NCI-H1694 treated with DMSO at 0.1 percent for 48 hours (cell line): Measurements from ENCODE around the gene SOHLH2.

ENCODE experiments used
- DNase-seq: peaks from one replicate; lab custom pipeline; 2025; lab: John Stamatoyannopoulos, UW

The SOHLH2 gene

GRCh38 chr13:36214163-36214921 is at the start of gene SOHLH2:
Gene SOHLH2, minus strand, starts transcription at chr13:36214556. Its CDS starts 30 bp downstream, at chr13:36214526.
- no peak for DNase-seq

GRCh38 chr13:36261976-36262375 is 47.6 kb upstream of the SOHLH2 start:
- DNase-seq = no peak

- DNase-seq = no peak
Measured at GRCh38 chr13:36261011-36261410, 46.7 kb upstream of the SOHLH2 start.

DNA sequence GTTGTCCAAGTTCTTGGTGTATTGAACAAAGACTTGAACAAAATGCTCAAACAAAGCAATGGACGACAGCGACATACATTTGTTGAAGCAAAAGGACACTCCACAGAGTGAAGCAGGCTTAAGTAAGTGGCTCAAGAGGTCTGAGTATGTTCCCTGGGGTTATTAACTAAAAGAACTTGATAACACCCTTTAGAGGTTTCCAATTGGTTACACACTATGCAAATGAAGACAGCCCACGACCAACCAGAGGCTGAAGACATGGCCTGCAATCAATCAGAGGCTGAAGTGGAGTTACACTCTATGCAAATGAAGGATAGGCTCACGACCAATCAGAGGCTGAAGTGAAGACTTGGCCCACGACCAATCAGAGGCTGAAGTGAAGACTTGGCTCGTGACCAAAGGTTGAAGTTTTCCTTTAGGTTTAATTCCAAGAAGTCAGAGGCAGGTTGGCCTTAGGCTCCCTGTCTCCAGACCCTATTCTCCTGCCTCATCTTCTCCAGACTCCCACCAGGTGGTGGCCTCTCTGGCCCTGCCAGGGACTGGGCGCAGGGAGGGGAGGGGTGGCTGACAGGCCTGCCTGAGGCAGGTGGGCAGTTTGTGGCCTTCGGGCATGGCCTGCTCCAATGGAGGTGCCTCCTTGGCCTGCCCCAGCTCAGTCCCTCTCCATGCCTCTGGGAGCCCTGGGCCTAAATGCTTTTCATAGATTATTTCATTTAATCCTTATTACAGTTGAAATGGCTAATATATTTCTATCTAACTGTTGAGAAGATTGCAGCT is 45.2 kb upstream of the SOHLH2 start:
- DNase-seq = no peak

DNA sequence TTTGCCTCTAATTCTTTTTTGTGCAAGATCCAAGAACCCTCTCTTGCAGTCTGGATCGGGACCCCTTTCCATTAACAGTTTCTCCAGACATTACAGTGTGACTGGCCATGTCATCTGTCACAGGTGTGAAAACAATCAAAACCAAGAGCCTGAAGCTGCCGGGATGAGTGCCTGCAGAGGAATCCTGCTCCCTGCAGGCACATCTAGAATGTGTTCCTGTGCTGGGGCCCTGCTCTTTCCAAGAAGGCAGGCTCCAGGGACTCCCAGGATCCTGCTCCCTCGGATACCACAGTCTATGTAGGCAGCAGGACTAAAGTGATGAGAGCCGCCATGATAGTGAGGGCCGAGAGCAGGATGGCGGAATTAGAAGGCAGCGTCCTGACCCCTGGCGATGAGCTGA is 44.5 kb upstream of the SOHLH2 start:
- no peak for DNase-seq

DNA sequence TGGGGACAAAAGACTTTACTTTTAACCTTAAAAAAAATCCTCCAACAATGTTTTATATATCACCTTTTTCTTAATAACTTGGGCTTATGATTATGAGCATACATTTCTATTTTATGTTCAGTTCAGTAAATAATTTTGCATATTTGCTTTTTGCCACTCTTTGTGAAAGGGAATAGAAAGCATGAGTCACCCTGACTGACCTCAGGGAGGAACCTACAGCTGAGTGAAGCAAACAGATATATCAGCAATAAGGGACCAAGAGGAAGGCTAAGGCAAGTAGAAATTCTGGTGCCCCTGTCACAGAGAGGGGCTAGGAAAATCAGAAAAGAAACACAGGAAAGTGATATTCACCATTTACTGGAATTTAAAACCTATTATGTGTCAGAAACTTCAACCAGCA is 37.2 kb upstream of the SOHLH2 start:
- DNase-seq = no peak

GRCh38 chr13:36251017-36251416 is 36.7 kb upstream of the SOHLH2 start:
- no peak for DNase-seq

GRCh38 chr13:36248700-36249099 is 34.3 kb upstream of the SOHLH2 start:
- no peak for DNase-seq

- no peak for DNase-seq
Measured at GRCh38 chr13:36244990-36245389, 30.6 kb upstream of the SOHLH2 start.

DNA sequence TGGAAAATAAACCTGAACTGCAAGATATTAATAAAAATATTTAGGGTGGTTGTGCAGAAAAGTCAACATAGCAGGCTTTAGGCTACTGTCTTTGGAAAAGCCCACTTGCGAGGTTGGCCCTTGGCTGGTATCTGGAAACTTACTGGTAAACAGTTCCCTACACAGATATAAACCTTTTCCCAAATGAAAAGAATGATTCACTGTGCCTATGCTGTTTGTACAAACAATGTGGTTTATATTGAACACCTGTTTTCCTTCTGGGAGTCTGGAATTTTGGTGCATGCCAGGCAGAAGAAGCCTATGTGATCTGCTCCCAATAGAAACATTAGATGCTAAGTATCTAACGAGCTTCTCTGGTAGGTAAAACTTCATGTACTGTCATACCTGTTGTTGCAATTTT is 29.7 kb upstream of the SOHLH2 start:
- no peak for DNase-seq

DNA sequence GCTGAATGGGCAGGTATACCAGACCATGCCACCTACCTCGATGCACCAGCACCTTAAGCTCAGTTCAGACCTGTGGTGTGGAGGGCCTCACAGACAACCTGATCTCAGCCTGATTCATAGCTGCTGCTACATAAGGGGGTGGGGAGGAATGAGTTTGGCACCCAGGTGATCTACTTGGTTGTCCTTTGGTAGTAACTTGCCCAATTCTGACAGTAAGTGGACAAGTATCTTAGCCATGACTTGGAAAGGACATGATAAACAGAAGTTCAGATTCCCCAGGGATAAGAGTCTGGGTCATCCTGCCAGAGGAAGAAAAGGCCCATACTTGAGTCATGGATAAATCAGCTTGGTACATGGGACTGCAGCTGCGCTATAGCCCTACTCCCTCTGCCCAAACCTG is 28.4 kb upstream of the SOHLH2 start:
- no peak for DNase-seq

GRCh38 chr13:36231236-36231635 is 16.9 kb upstream of the SOHLH2 start:
- no peak for DNase-seq

- no peak for DNase-seq
Measured at GRCh38 chr13:36224730-36225129, 10.4 kb upstream of the SOHLH2 start.

DNA sequence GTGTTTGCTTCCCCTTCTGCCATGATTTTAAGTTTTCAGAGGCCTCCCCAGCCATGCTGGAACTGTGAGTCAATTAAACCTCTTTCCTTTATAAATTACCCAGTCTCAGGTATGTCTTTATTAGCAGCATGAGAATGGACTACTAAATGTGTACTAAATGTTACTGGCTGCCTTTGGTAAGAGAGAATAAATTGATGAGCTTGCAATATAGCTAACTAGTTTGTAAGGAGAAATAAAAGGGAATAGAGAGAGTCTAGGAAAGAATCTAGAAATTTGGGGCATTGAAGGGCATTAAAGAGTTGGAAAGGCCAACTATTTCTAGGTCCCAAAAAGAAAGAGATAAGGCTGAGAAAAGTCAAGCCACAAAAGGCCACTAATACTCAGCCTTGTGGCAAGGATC is 5.5 kb upstream of the SOHLH2 start:
- DNase-seq = no peak

DNA sequence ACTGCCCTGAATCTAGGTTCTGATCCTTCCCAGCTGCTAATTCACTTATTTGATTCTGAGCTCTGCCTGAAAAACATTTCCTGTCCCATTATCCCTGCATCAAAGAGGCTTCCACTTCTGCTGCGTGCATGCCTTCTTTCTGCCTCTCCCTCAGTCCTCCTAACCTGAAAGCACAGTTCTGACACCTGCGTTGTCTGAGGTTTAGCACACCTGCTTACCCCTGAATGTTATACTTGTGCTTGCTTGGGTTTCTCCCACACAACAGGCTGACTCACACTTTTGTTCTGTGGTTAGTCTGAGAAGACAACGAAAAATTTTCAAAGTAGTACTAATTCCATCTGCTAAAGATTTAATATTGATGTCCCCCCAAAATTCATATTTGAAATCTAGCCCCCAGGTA is 3.1 kb upstream of the SOHLH2 start:
- DNase-seq = no peak

DNA sequence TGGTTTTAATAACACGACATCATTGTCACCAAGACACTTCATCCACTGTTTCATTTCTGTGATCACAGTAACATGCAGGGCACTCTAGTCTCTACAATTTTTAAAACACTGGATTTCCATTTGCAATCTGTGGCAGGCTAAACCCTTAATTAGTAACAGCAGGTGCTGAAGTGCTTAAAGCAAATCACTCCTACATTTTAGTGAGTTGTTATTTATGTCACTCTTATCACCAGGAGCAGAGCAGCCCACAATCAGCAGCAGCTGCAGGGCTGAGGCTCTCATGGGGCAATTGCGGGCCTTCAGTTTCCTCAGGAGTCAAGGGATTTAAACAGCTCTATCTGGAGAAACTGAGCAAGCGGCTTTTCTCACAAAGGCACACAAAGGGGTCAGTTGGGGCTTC is 1.6 kb downstream of the SOHLH2 start:
- no peak for DNase-seq

DNA sequence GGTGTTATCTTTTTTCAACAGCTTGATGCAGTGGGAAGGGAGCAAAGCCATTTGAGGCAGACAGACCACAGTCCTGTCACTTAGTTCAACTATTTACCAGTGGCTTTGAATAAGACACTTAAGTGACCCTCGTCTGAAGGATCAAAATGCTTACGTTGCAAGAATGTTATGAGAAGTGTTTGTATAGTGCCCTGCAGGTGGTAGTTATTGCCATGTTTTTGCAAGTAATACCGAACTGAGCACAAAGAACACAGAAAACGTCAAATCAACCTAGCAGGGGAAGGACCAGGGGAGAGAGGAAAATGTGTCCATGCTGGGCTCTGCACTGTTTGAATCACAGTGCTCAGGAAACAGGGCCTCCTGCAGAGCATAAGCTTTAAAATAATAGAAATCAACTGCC is 2.8 kb downstream of the SOHLH2 start:
- DNase-seq = no peak

GRCh38 chr13:36210738-36211137 is 3.6 kb downstream of the SOHLH2 start:
- no peak for DNase-seq

DNA sequence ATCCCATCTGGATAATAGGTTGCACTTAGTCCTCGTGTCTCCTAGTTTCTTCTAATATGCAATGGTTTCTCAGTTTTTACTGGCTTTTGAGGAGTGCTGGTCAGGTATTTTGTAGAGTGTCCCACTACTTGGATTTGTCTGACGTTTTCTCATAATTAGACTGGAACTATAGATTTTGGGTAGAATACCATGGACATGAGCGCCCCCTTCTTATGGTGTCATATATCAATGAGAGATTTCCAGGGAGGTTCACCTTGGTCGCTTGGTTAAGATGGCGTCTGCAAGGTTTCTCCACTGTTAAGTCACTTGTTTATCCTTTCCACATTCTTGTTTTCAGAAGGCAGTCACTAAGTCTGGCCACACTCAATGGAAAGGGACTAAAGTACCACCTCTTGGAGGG is 6.7 kb downstream of the SOHLH2 start:
- no peak for DNase-seq

DNA sequence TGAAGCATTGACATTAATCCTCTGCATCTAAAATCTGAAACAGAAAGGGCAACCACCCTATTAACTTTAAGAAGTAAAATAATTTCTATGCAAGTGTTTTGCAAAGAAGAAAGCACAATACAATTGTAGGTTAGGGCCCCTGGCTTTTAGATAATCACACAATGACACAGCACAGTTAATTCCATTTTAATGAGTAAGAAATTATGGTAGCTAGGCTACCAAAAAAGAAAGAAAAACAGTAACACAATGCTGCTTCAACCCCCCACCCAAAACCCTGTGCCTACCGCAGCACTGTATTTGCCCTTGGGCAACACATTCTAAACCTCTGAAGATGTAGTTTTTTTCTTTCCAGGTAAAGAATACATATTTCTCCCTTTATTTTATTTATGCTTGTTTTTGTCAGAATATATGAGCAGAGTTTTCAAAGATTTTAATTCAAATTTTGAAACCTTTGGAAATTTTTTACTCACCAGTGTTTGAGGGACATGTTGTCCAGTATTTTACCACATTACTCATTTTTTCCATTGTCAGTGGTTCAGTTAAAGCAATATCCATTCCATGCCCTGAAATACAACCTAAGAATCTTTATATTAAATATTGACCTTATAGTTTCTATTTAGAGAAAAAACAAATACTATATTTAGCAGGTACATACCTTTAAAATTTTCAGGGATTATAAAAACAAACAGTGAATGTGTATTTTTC is 21.1 kb downstream of the SOHLH2 start:
- DNase-seq = no peak

DNA sequence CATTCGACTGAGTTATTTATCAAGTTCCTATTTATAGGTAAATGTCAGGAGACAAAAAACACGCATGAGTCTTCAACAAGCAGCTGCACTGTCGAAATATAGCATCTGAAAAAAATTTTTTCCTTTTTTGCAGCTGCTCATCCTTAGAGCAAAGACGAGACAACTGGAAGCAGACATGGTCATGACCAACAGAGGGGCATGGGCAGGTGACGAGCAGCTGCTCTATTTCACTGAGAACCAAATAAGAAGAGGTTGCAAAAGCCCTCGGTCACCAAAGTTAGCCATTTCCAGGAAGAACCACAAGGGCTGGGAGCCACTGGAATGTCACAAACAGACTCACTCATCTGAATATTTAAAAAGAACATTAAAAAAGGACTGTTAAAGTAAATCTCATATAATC is 22.2 kb downstream of the SOHLH2 start:
- DNase-seq = no peak

DNA sequence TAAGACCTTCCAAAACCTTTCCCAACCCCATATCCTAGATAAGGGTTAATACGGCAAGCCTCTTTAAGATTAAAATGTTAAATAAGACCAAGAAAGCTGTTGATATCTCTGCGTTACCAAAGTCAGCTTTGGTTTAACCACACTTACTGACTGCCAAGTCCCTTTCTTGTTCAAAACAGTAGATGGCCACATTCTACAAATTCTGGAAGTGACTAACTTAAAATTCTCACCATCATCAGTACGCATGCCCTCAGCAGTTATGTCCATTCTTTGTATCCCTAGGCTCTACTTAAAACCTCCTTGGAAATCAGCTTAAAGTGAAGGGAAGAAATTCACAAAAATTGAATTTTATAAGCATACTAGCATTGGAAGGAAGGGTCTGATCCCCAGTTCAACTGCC is 23.6 kb downstream of the SOHLH2 start:
- no peak for DNase-seq

- no peak for DNase-seq
Measured at GRCh38 chr13:36188441-36188840, 25.9 kb downstream of the SOHLH2 start.
